ENCODE measurements around the gene YIPF2.

GRCh38 chr19:10968527-10969135 is 40.2 kb upstream of the YIPF2 start:
- TF ChIP-seq CTCF (IDR thresholded peaks at IDR 0.05) (no peak), ZFX (IDR thresholded peaks at IDR 0.05; ENCODE audit: borderline replicate concordance) (no peak)

Measured in 22Rv1 (cell line).